Measurements from ENCODE around the gene RANBP10. TPM values are rescaled to one million over a fixed set of nuclear protein-coding genes. Genes with fewer than 3 reads are reported as not detected.

Gene RANBP10
- total and polyA plus RNA-seq, 9 of the 15 experiments (the other 6 are each of a cell fraction or from before 2014, with no cell fraction given) = 0.61 to 19.3 (median 5.9) TPM

DNA sequence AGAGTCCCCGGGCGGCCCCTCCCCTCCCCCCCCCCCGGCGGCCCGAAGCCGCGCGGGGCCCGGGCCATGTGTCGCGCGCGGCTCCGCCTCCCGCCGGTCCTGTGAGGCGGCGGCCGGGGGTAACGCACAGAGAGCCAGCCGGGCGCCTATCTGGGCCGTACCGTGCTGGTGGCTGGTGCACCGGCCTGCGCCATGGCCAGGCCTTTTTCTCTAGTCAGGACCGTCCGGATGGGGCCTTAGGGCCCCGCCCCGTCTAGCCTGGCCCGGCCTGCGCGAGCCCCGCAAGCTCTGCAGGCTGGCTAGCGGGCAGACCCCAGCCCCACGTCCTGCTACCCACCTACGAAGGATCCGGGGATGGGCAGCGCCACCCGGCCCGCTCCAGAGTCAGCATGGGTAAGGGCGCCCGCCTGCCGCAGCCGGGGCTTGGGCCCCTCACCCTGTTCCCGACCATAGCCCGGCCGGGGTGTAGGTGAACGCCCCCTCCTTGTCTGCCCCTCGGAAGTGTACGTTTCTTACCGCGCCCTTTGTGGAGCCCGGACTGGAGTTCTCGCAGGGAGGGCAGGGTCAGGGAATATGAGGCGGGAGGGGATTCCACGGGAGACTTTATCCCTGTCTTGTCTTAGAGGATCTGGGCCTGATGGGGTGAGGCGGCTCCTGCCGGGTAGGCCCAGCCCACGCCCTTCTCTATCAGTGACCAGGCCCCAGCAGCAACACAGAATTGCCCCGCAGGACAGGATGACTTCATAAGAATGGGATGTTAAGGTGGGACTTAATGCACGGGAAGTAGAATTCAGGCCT, 40.9 kb upstream of the RANBP10 start, which contains the start of gene CENPT (continued):
- TF ChIP-seq RERE (CRISPR knock-in tag; IDR thresholded peaks at IDR 0.05; ENCODE audit: borderline replicate concordance) (no peak), FOSL1 (tag; conservative IDR thresholded peaks at IDR 0.05) (peak; percentile 21; the same call in 1 of the 2 replicates), NELFE (IDR thresholded peaks at IDR 0.05; ENCODE audit: insufficient read depth, insufficient read length) (no peak), ZNF584 (CRISPR knock-in tag; IDR thresholded peaks at IDR 0.05; ENCODE audit: low read depth) (no peak), MTA2 (IDR thresholded peaks at IDR 0.05; ENCODE audit: low read depth) (no peak), STAT5A (IDR thresholded peaks at IDR 0.05; ENCODE audit: borderline replicate concordance, low read length) (no peak), ZNF239 (CRISPR knock-in tag; IDR thresholded peaks at IDR 0.05) (no peak), TCF7L2 (IDR thresholded peaks at IDR 0.05; ENCODE audit: low read depth, low read length) (no peak), PTTG1 (tag; IDR thresholded peaks at IDR 0.05; ENCODE audit: low read depth) (no peak), ZNF224 (CRISPR knock-in tag; IDR thresholded peaks at IDR 0.05) (0 out of 2 replicates have a peak, but pooled peaks have one; percentile 53), MBD1 (CRISPR knock-in tag; IDR thresholded peaks at IDR 0.05) (no peak), GABPA (tag; conservative IDR thresholded peaks at IDR 0.05; ENCODE audit: low read depth) (no peak), PATZ1 (CRISPR knock-in tag; IDR thresholded peaks at IDR 0.05; ENCODE audit: borderline replicate concordance) (no peak), POLR2G (IDR thresholded peaks at IDR 0.05; ENCODE audit: low read depth, low read length) (peak; percentile 49), PCBP1 (IDR thresholded peaks at IDR 0.05; ENCODE audit: low read depth, low read length, poor library complexity, severe bottlenecking) (peak; percentile 51)
- TF ChIP-seq, protein P1, sequence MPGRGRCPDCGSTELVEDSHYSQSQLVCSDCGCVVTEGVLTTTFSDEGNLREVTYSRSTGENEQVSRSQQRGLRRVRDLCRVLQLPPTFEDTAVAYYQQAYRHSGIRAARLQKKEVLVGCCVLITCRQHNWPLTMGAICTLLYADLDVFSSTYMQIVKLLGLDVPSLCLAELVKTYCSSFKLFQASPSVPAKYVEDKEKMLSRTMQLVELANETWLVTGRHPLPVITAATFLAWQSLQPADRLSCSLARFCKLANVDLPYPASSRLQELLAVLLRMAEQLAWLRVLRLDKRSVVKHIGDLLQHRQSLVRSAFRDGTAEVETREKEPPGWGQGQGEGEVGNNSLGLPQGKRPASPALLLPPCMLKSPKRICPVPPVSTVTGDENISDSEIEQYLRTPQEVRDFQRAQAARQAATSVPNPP (IDR thresholded peaks at IDR 0.05; ENCODE audit: borderline replicate concordance, insufficient read depth, insufficient read length) = no peak
